RWPE2 (cell line): ENCODE measurements around the gene MACROD2.

ENCODE experiments used
- ATAC-seq: fragments of 200-7000 bp; cut with Tn5 transposase; 3 replicates; pipeline ENCODE4 v1.9.1; 2021; ENCODE audit warnings: low read depth
- DNase-seq: peaks from one replicate; pipeline ENCODE4 v3.0.0-alpha.2; 2020; ENCODE audit warnings: low spot score
- H3K27ac ChIP-seq: fragments of 450-650 bp; 2 replicates; pipeline ENCODE4 v1.5.1; 2017; ENCODE audit warnings: mild to moderate bottlenecking; ENCODE audit not compliant: poor library complexity, severe bottlenecking
- H3K27me3 ChIP-seq: fragments of 250-450 bp; sonication (Bioruptor Pico); 2 replicates; pipeline ENCODE4 v1.5.1; 2021; ENCODE audit warnings: mild to moderate bottlenecking, moderate library complexity; ENCODE audit not compliant: insufficient read depth, poor library complexity, severe bottlenecking
- H3K36me3 ChIP-seq: fragments of 250-450 bp; sonication (Bioruptor Pico); 2 replicates; pipeline ENCODE4 v1.5.1; 2020; ENCODE audit warnings: low read depth, mild to moderate bottlenecking, moderate library complexity
- H3K4me1 ChIP-seq: fragments of 250-450 bp; sonication (Bioruptor Pico); 2 replicates; pipeline ENCODE4 v1.5.1; 2021; ENCODE audit warnings: mild to moderate bottlenecking, moderate library complexity; ENCODE audit not compliant: insufficient read depth, poor library complexity, severe bottlenecking
- H3K4me3 ChIP-seq: fragments of 250-450 bp; sonication (Bioruptor Pico); 2 replicates; pipeline ENCODE4 v1.5.1; 2021; ENCODE audit warnings: mild to moderate bottlenecking, moderate library complexity; ENCODE audit not compliant: severe bottlenecking
- H3K9me3 ChIP-seq: fragments of 250-450 bp; sonication (Bioruptor Pico); 2 replicates; pipeline ENCODE4 v1.5.1; 2021; ENCODE audit warnings: mild to moderate bottlenecking, moderate library complexity; ENCODE audit not compliant: severe bottlenecking
- TF ChIP-seq, protein P1 (sequence below): fragments of 450-650 bp; IDR thresholded peaks from one replicate; pipeline ENCODE4 v1.5.1; 2017; ENCODE audit warnings: mild to moderate bottlenecking, moderate library complexity; ENCODE audit not compliant: poor library complexity, severe bottlenecking

MACROD2 gene

DNA sequence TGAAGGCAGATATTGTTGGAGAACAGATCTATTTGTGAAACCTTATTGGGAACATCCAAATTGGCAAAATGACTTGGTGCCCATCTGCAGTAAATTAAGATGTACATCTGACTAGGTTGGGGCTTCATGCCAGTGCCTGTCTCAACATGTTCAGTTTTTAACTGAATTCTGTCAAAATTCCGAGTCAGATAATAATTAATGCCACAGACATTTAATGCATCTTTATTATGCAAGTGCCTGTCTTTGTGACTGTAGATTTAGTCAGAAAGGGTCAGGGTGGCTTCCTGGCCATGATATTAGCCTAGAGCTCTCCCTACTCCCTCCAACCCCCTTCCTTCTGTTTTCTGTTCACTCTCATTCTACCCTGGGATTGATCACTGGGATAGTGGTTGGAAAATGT is 541.4 kb downstream of the MACROD2 start:
- no peaks in the 10 kb centered on the region for H3K36me3 ChIP-seq
- no peaks in the 10 kb centered on the region for H3K27me3 ChIP-seq
- H3K4me3 ChIP-seq: no peak overlapping the region
- ATAC-seq (peak; percentile 83), DNase-seq (no peak)
- no peaks in the 10 kb centered on the region for H3K9me3 ChIP-seq
- TF ChIP-seq, protein P1, sequence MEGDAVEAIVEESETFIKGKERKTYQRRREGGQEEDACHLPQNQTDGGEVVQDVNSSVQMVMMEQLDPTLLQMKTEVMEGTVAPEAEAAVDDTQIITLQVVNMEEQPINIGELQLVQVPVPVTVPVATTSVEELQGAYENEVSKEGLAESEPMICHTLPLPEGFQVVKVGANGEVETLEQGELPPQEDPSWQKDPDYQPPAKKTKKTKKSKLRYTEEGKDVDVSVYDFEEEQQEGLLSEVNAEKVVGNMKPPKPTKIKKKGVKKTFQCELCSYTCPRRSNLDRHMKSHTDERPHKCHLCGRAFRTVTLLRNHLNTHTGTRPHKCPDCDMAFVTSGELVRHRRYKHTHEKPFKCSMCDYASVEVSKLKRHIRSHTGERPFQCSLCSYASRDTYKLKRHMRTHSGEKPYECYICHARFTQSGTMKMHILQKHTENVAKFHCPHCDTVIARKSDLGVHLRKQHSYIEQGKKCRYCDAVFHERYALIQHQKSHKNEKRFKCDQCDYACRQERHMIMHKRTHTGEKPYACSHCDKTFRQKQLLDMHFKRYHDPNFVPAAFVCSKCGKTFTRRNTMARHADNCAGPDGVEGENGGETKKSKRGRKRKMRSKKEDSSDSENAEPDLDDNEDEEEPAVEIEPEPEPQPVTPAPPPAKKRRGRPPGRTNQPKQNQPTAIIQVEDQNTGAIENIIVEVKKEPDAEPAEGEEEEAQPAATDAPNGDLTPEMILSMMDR: no peak
- peak overlapping the region; percentile 53 for H3K27ac ChIP-seq
- H3K4me1 ChIP-seq: peaks cover 15% of the 10 kb centered on the region

DNA sequence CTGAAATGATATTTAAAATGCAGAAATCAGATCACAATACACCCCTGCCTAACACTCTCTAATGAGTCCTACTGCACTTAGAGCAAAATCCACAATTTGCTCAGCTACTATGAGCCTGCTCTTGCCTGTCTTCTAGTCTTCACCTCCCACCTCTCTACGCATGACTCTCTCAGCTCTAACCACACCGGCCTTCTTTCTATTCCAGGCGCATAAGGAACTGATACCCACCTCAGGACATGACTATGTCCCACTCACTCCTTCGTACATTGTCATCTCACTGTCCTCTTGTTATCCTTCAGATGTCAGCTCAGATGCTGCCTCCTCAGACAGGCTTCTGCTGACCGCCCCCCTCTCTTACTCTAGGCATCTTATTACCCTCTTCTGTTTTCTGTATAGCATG is 543.1 kb downstream of the MACROD2 start:
- no peaks in the 10 kb centered on the region for H3K36me3 ChIP-seq
- no peak overlapping the region for H3K4me3 ChIP-seq
- H3K4me1 ChIP-seq: peaks cover 15% of the 10 kb centered on the region
- H3K27ac ChIP-seq: no peak overlapping the region
- no peaks in the 10 kb centered on the region for H3K27me3 ChIP-seq
- TF ChIP-seq, protein P1: no peak
- ATAC-seq (no peak), DNase-seq (no peak)
- H3K9me3 ChIP-seq: no peaks in the 10 kb centered on the region

DNA sequence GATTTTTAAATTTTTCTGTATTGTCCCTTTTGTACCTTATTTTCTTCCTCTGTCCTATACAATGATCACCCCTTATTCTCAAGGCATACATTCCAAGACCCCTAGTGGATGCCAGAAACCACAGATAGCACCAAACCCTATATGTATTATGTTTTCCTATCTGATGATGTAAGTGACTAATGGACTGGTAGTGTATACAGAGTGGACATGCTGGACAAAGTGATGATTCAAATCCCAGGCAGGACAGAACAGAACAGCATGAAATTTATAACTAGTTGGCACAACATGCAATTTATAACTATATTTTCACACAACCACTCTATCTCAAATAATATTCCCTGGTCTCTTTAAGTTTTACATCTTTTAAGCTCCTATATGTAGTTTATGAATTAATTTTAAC is 547.7 kb downstream of the MACROD2 start:
- ATAC-seq (peak; percentile 64; the same call in 2 of the 3 replicates), DNase-seq (no peak)
- Histone ChIP-seq H3K27ac (no peak overlapping the region), H3K4me3 (no peak overlapping the region), H3K4me1 (no peaks in the 10 kb centered on the region), H3K9me3 (no peaks in the 10 kb centered on the region), H3K27me3 (no peaks in the 10 kb centered on the region), H3K36me3 (no peaks in the 10 kb centered on the region)
- TF ChIP-seq, protein P1: no peak

DNA sequence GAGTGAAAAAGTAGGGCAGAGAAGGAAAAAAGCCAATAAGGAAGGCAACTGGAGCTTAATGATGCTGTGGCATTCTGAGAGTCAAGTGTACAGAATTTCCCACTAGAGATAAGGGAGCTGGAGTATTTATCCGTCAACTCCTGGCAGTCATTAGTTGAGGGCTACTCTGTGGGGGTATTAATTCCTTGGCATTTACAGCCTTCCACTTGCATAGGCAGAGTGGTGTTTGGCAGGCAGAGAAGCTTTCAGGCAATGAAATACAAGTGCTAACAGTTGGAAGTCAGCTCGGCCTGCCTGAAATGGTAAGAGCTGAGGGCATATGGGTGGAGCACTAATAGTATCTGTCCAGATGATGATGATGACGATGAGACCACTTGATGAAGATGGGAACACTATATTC is 549.4 kb downstream of the MACROD2 start:
- ATAC-seq (no peak), DNase-seq (no peak)
- no peaks in the 10 kb centered on the region for H3K36me3 ChIP-seq
- no peaks in the 10 kb centered on the region for H3K4me1 ChIP-seq
- H3K9me3 ChIP-seq: no peaks in the 10 kb centered on the region
- no peak overlapping the region for H3K4me3 ChIP-seq
- no peaks in the 10 kb centered on the region for H3K27me3 ChIP-seq
- no peak overlapping the region for H3K27ac ChIP-seq
- TF ChIP-seq, protein P1: no peak

DNA sequence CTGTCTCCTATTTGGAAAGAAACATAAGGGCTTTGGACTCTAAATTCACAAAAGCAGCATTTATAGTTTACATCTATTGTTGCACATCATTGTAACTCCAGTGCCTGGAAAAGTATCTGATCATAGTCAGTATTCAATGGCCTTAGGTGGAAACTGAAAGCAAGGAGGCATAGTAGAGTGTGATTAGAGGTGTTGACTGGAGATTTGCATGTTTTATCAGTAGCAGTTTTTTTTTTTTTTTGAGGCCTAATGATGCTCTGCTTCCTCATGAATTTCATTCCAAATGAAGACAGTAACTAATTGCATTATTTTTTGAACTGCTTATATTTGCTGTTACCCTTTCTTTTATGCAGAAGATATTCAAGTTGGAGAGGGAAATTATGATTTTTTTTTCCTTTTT is 555.3 kb downstream of the MACROD2 start:
- H3K9me3 ChIP-seq: no peaks in the 10 kb centered on the region
- DNase-seq (no peak), ATAC-seq (no peak)
- no peaks in the 10 kb centered on the region for H3K27me3 ChIP-seq
- no peak overlapping the region for H3K4me3 ChIP-seq
- no peaks in the 10 kb centered on the region for H3K36me3 ChIP-seq
- H3K4me1 ChIP-seq: no peaks in the 10 kb centered on the region
- no peak overlapping the region for H3K27ac ChIP-seq
- TF ChIP-seq, protein P1: no peak
